Smooth muscle cell (in vitro differentiated cells): Measurements from ENCODE around the gene MIB1. TPM values are rescaled to one million over a fixed set of nuclear protein-coding genes. Genes with fewer than 3 reads are reported as not detected.

Experiments used
- DNase-seq: peaks from one replicate; lab custom pipeline; 2025; ENCODE audit not compliant: unreplicated experiment; lab: John Stamatoyannopoulos, UW
- H2AFZ ChIP-seq: fragments of 200-600 bp; sonication (generic); 2 replicates; pipeline ENCODE4 v1.6.0; 2016; ENCODE audit warnings: antibody characterized with exemption, low read depth, mild to moderate bottlenecking
- H3F3A ChIP-seq: fragments of 200-600 bp; sonication (generic); 2 replicates; pipeline ENCODE4 v1.6.0; 2017; ENCODE audit warnings: antibody characterized with exemption, low read depth
- H3K27ac ChIP-seq: fragments of 200-600 bp; sonication (generic); 2 replicates; pipeline ENCODE4 v1.5.1; 2016; ENCODE audit warnings: low read depth, mild to moderate bottlenecking
- H3K27me3 ChIP-seq: fragments of 200-600 bp; sonication (generic); 2 replicates; pipeline ENCODE4 v1.6.1; 2016; ENCODE audit warnings: low read depth, mild to moderate bottlenecking
- H3K36me3 ChIP-seq: fragments of 200-600 bp; sonication (generic); 2 replicates; pipeline ENCODE4 v1.5.1; 2016; ENCODE audit warnings: low read depth
- H3K4me1 ChIP-seq: fragments of 200-600 bp; sonication (generic); 2 replicates; pipeline ENCODE4 v1.5.1; 2016; ENCODE audit warnings: low read depth
- H3K4me2 ChIP-seq: fragments of 200-600 bp; sonication (generic); 2 replicates; pipeline ENCODE4 v1.6.0; 2016; ENCODE audit warnings: mild to moderate bottlenecking
- H3K4me3 ChIP-seq: fragments of 200-600 bp; sonication (generic); 2 replicates; pipeline ENCODE4 v1.5.1; 2016; ENCODE audit warnings: mild to moderate bottlenecking
- H3K79me2 ChIP-seq: fragments of 200-600 bp; sonication (generic); 2 replicates; pipeline ENCODE4 v1.6.0; 2016; ENCODE audit warnings: low read depth, mild to moderate bottlenecking
- H3K9ac ChIP-seq: fragments of 200-600 bp; sonication (generic); 2 replicates; pipeline ENCODE4 v1.6.0; 2016; ENCODE audit warnings: low read depth
- H3K9me3 ChIP-seq: fragments of 200-600 bp; sonication (generic); replicated peaks from 2 replicates; pipeline ENCODE4 v1.5.1; 2016; ENCODE audit warnings: low read depth
- H4K20me1 ChIP-seq: fragments of 200-600 bp; sonication (generic); 2 replicates; pipeline ENCODE4 v1.6.0; 2016; ENCODE audit warnings: low read depth
- CTCF ChIP-seq: fragments of 200-600 bp; sonication (generic); IDR thresholded peaks from 2 replicates; pipeline ENCODE4 v1.5.1; 2017; ENCODE audit warnings: borderline replicate concordance, mild to moderate bottlenecking, antibody characterized with exemption; ENCODE audit not compliant: insufficient read depth, poor library complexity, severe bottlenecking
- WGBS: methylation state at CpG from one replicate; pipeline ENCODE4 v1.1.7; 2016; ENCODE audit warnings: low lambda C conversion rate; 5-methylcytosine and 5-hydroxymethylcytosine counted together
- microRNA counts: library from miRNA; unstranded; fragments of <30 nt; microRNA quantifications from one replicate; lab custom pipeline; 2016
- polyA plus RNA-seq: library from polyadenylated mRNA; unstranded; fragments of >200 nt; fragmentation: Nextera tagmentation; extraction: Ambion mirVana; gene quantifications from 2 replicates; pipeline ENCODE4 v1.2.1, GENCODE V29; 2016
- small RNA-seq: library from RNA; depleted of rRNA; stranded (forward); fragments of <200 nt; gene quantifications from one replicate; pipeline ENCODE3, GENCODE V24; 2014
- total RNA-seq: library from RNA; depleted of rRNA; stranded (reverse); fragments of >200 nt; gene quantifications from 2 replicates; pipeline ENCODE4 v1.2.3, GENCODE V29; 2014

Gene MIB1
- total and polyA plus RNA-seq, 2 experiments from 2014 or later: 9.2 to 69.1 TPM

GRCh38 chr18:21916594-21916993, 176.0 kb downstream of the MIB1 start:
- no peaks in the 10 kb centered on the region for H3K4me1 ChIP-seq
- H3K9ac ChIP-seq: no peak overlapping the region
- no peak for TF ChIP-seq CTCF
- DNase-seq: no peak
- H3K27ac ChIP-seq: no peak overlapping the region
- no peaks in the 10 kb centered on the region for H3K36me3 ChIP-seq
- no peaks in the 10 kb centered on the region for H4K20me1 ChIP-seq
- H2AFZ ChIP-seq: no peak overlapping the region
- H3K9me3 ChIP-seq: no peaks in the 10 kb centered on the region
- H3K4me2 ChIP-seq: no peak overlapping the region
- no peaks in the 10 kb centered on the region for H3K79me2 ChIP-seq
- peaks cover 2% of the 10 kb centered on the region for H3K27me3 ChIP-seq
- no peak overlapping the region for H3K4me3 ChIP-seq
- H3F3A ChIP-seq: no peaks in the 10 kb centered on the region
- 90% methylated on average over 2 of the region's 2 CpGs for WGBS

- Histone ChIP-seq H3K27ac (no peak overlapping the region), H3K9ac (no peak overlapping the region), H4K20me1 (no peaks in the 10 kb centered on the region), H3K4me3 (no peak overlapping the region), H3K36me3 (no peaks in the 10 kb centered on the region), H3K4me2 (no peak overlapping the region), H3K9me3 (no peaks in the 10 kb centered on the region), H3K27me3 (no peaks in the 10 kb centered on the region), H3K79me2 (no peaks in the 10 kb centered on the region), H2AFZ (no peak overlapping the region), H3F3A (no peaks in the 10 kb centered on the region), H3K4me1 (no peaks in the 10 kb centered on the region)
- DNase-seq: no peak
- TF ChIP-seq CTCF: no peak
- WGBS: 80% methylated on average over 1 of the region's 1 CpG
Observed at GRCh38 chr18:21918693-21919092, 178.1 kb downstream of the MIB1 start.

MicroRNA genes within 50 kb of the gene (microRNA counts, 767-probe panel; counts per million panel counts)
- microRNA hsa-miR-1 (lab: Ali Mortazavi, UCI): 3,037 counts per million, percentile 12 among the panel's probes with 10 or more counts
- microRNA hsa-miR-133a (lab: Ali Mortazavi, UCI): 183 counts per million

Small RNAs within 50 kb of the gene (small RNA-seq; reads per million reads assigned to genes)
- gene AC103987.3: not detected
- not detected for gene RF00019
- gene RF00045: not detected
- not detected for gene RF01241
- not detected for gene RN7SL233P
- not detected for gene RNU6-1038P

Other genes starting within 250 kb of the MIB1 start
- gene ESCO1, start 140.1 kb upstream of the MIB1 start, total RNA-seq: 21.4 and 34.0 TPM in 2 replicates
- gene ESCO1, start 140.1 kb upstream of the MIB1 start, polyA plus RNA-seq: 10.1 and 11.5 TPM in 2 replicates
- gene SNRPD1, start 128.5 kb upstream of the MIB1 start, total RNA-seq: 13.6 and 23.0 TPM in 2 replicates
- 129 and 133 TPM in 2 replicates for gene SNRPD1, start 128.5 kb upstream of the MIB1 start, polyA plus RNA-seq
- gene ABHD3, start 36.0 kb upstream of the MIB1 start, total RNA-seq: 6.1 and 6.9 TPM in 2 replicates
- gene ABHD3, start 36.0 kb upstream of the MIB1 start, polyA plus RNA-seq: 9.9 and 11.6 TPM in 2 replicates